Omental fat pad (tissue), 4 donors: ENCODE results near the gene CD300H. TPM values are rescaled to one million over a fixed set of nuclear protein-coding genes. Genes with fewer than 3 reads are reported as not detected.

ENCODE experiments used
- ATAC-seq: fragments of 150-250 bp; one replicate; pipeline ENCODE4 v1.9.1; 2016; ENCODE audit warnings: mild to moderate bottlenecking, moderate library complexity; ENCODE audit not compliant: low FRiP score
- DNase-seq: peaks from one replicate; pipeline ENCODE4 v3.0.0-alpha.2; 2019; ENCODE audit warnings: low spot score
- CTCF ChIP-seq, 3 donors: fragments of 450-650 bp; IDR thresholded peaks; one replicate each; pipeline ENCODE4 v1.5.1; 2016 to 2017; ENCODE audit warnings: antibody characterized with exemption in 3 of 3, mild to moderate bottlenecking in 3 of 3, moderate library complexity in 2 of 3
- total RNA-seq, 4 donors: library from RNA; depleted of rRNA; stranded (reverse); fragments of >200 nt; gene quantifications; one replicate each; pipeline ENCODE4 v1.1.0, GENCODE V29; 2016

CD300H gene
- total RNA-seq, 4 donors from 2014 or later = not detected

GRCh38 chr17:74599448-74599939 lies 32.2 kb upstream of the CD300H start:
- no peak for TF ChIP-seq CTCF (IDR thresholded peaks at IDR 0.05)
- no peak for ATAC-seq
- DNase-seq = no peak

- DNase-seq (no peak), ATAC-seq (no peak)
- TF ChIP-seq CTCF (IDR thresholded peaks at IDR 0.05) = no peak
These were observed 31.7 kb upstream of the CD300H start for GRCh38 chr17:74599023-74599399.

GRCh38 chr17:74598346-74599022 lies 31.2 kb upstream of the CD300H start:
- no peak for DNase-seq
- ATAC-seq = no peak
- TF ChIP-seq CTCF (IDR thresholded peaks at IDR 0.05) = no peak

- TF ChIP-seq CTCF (IDR thresholded peaks at IDR 0.05) = no peak
- ATAC-seq = no peak
- no peak for DNase-seq
These were observed 29.9 kb upstream of the CD300H start for GRCh38 chr17:74597069-74597790.

- ATAC-seq (no peak), DNase-seq (no peak)
- no peak for TF ChIP-seq CTCF (IDR thresholded peaks at IDR 0.05)
These were observed 27.9 kb upstream of the CD300H start for GRCh38 chr17:74595037-74595750.

GRCh38 chr17:74592087-74592990 lies 25.0 kb upstream of the CD300H start, which contains the start of gene CD300LD:
CD300LD (minus strand) TSS chr17:74592283; CDS start chr17:74592202, 81 bp downstream.
- DNase-seq (no peak), ATAC-seq (no peak)
- no peak for TF ChIP-seq CTCF (IDR thresholded peaks at IDR 0.05)
